Activated gamma-delta T cell (primary cell): ENCODE measurements around the gene ARHGAP1.

Source experiments
- DNase-seq: peaks from one replicate; lab custom pipeline; 2025; lab: John Stamatoyannopoulos, UW

ARHGAP1 gene

DNA sequence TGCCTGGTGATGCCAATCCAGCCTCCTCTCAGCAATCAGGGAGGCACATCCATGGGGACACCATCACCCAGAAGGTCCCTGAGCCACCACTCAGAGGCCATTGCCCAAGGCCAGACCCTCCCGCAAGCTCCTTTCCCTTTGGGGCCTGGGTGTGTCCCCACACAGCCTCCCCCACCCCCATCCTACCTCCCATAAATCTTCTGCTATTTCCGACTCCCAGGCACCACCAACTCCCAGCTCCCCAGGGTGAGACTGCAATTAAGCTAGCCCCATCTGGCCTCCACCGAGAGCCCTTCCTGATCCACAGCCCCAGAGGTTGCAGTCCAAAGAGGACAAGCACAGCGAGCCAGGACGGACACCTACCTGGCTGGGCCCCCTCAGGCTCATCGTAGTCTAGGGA is 6.3 kb downstream of the ARHGAP1 start:
- DNase-seq, result no peak

GRCh38 chr11:46693597-46694012 is 6.8 kb downstream of the ARHGAP1 start:
- no peak for DNase-seq

DNA sequence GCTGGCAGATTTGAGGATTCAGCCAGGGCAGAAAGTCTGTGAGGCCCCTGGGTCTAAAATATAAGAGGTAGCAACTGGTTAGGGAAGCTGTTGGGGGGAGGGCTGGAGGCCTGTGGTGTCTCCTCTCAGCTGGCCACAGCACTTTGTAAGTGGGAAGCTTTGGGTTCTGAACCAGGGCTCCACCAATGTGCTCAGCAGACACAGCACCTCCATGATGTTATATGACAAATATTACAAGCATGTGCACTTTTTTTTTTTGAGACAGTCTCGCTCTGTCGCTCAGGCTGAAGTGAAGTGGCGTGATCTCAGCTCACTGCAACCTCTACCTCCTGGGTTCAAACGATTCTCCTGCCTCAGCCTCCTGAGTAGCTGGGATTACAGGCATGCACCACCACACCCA is 8.0 kb downstream of the ARHGAP1 start:
- DNase-seq, result no peak

DNA sequence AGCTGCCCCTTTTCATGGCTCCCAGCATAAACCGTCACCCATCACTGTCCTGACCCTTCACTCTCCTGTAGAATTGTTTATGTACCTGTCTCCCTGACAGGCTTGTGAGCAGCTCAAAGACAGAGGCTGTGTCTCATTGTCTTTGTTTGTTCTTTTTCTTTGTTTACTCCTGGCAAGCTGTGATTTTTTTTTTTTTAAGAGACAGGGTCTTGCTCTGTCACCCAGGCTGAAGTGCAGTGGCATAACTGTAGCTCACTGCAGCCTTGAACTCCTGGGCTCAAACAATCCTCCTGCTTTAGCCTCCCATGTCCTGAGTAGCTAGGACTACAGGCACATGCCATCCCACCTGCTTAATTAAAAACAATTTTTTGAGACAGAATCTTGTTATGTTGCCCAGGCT is 9.7 kb downstream of the ARHGAP1 start:
- DNase-seq, result no peak

GRCh38 chr11:46686886-46687795 is 13.3 kb downstream of the ARHGAP1 start:
- no peak for DNase-seq

DNA sequence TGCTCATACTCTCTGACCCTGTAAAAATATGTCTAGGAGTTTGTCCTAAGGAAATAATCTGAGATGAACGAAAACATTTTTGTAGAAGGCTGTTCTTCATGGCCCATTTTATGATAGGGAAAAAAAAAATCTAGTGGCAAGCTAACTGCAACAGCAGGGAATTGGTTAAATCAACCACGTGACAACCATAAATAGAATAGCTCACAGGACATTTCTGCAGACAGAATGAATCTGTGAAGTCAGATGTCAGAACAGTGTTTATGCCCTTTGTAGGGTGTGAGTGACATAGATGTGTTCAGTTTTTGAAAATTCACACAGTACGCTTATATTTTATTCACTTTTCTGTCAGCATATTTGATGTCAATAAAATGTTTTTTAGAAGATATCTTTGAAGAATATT is 16.1 kb downstream of the ARHGAP1 start:
- DNase-seq, result no peak

DNA sequence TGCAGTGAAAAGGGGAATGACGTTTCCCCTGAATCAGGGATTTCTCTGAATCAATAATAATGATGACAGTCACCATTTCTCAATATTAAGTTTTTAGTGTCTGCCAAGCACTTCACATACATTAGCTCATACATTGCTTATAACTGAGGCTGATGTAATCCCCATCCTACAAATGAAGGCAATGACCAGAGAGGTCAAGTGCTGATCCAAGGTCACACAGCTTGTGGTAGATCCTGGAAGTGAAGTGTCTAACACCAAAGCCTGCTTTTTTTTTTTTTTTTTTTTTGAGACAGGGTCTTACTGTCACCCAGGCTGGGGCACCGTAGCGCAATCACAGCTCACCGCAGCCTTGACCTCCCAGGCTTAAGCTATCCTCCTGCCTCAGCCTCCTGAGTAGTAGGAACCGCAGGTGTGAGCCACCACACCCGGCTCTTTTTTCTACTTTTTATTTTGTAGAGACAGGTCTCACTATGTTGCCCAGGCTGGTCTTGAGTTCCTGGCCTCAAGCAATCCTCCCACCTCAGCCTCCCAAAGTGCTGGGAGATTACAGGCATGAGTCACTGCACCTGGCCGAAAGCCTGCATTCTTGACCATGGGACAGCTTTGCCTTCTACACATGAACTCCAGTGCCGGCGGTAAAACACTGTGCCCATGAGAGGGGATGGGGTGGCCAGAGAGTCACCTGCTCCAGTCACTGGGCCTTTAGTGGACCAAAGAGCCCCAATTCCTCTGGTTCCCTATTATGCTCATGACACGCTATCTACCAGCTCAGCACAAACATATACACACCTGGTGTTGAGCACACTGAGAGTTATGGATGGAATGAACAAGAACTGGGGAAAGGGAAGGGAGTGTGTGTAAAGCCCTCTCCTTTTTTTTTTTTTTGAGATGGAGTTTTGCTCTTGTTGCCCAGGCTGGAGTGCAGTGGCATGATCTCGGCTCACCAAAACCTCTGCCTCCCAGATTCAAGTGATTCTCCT is 17.4 kb downstream of the ARHGAP1 start:
- DNase-seq, result no peak

DNA sequence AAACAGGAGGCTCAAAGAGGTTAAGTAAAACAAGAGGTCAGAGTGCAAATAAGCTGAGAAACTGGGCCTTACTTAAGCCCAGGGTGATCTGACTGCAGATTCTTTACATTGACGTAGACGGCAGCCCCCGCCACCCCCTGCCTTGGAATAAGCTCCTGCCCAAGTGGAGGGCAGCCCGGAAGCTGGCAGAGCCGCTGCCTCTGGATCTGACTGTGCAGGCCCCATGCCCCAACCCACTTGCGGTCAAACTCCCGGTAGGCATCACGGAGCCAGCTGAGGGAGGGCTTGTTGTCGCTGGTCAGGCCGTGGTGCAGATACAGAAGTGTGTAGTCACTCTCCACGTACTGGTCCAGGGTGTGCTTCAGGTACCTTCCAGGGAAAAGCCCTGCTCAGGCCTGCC is 18.6 kb downstream of the ARHGAP1 start:
- DNase-seq, result no peak

- no peak for DNase-seq
Observed at GRCh38 chr11:46680815-46681214, 19.6 kb downstream of the ARHGAP1 start.

DNA sequence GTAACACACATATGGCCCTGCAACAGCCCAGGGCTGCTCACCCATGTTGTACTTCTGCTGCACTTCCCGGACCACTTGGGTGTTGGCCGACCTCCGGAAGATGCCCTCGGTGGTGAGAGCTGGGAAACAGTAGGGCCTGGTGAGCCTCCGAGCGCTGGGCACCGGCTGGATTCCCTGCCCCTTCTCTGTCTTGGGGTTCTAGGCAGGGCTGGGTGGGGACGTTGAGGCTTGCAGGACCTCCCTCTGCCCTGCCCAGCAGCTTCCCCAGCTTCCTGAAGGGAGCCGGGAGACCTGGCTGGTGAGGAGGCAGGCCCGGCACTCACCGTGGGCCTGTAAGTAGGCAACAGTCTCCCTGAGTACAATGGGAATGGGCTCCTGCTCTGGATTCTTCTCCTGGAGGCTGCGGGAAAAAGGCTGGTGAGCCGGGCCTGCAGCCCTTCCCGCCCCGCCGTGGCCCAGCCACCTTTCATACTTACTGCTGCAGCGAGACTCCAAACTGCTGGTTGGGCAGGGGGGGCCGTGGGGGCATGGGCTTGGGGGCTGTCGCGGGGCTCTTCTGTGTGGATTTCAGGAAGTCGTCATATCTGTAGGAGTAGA is 20.2 kb downstream of the ARHGAP1 start:
- DNase-seq, result no peak

DNA sequence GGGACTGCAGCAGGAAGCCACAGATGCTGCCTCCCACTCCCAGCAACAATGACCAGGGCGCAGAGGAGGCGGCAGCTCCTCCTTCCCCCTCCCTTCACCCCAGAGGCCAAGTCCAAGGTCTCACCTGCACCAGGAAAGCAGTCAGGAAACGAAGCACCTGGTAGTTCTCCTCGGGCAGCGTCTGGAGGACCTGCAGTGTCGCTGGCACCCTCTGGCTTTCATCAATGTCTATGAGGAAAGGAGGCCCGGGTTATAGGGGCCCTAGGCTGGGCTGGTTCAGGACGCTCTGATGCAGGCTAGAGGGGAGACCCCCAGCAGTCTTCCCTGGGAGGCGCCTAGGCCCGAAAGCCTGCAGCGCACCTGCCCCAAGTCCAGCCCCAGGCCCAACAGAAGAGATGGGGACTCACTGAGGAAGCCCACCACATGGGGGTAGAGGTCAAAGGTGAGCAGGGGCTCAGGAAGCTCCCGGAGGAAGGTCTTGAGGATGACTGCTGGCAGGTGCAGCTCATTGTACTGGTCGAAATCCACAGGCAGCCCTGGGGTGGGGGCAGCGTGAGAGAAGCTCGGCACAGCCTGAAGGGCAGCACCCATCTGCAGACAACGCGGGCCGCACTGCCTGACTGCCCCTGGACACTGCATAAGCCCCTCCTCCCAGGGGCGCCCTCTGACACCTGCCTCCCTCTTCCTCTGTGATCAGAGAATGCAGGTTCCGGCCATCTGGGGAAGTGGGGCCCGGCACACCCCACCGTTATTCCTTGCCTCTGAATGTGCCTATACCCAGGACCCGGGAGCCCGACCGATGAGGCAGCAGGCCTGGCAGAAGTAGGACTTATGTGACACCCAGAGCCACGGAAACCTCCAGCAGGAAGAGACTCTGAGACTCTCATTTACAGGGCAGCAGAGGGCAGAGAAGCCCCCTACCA is 20.9 kb downstream of the ARHGAP1 start:
- no peak for DNase-seq

DNA sequence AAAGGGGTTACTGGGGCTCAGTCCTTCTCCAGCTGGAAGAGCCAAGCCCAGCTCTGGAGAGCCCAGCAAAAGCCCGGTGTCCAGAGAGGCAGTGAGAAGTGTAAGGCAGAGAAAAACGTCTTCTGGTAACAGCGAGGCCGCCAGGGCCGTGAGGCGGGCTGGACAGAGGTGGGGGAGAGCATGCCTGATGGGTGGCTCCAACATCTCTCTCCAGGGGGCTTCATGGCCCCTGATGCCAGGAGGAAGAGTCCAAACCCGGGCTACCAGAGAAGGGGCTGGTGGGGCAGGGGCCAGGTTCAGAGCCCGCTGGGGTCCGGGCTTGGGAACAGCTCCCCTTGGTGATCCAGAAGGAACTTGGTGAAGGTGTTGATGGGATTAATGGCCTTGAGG is 21.7 kb downstream of the ARHGAP1 start:
- DNase-seq, result no peak

- DNase-seq, result no peak
Observed at GRCh38 chr11:46677991-46678740, 22.3 kb downstream of the ARHGAP1 start.

- no peak for DNase-seq
Observed at GRCh38 chr11:46677169-46677568, 23.2 kb downstream of the ARHGAP1 start.

GRCh38 chr11:46676436-46677158 is 23.8 kb downstream of the ARHGAP1 start:
- DNase-seq, result no peak

DNA sequence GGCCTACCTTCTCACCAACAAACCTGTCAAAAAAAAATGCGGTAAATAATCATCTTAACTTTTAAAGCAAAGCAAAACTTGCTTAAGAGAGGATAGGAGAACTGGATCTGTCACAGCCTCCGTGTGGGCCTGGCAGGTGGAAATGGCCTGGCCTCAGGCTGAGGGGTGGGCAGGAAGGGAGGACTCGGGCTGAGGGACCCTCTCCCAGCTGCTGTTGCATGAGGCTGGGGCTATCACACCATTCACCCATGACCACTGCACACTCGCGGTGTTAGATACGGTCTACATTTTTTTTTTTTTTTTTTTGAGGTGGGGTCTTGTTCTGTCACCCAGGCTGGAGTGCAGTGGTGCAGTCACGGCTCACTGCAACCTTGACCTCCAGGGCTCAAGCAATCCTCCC is 24.5 kb downstream of the ARHGAP1 start:
- DNase-seq, result no peak

DNA sequence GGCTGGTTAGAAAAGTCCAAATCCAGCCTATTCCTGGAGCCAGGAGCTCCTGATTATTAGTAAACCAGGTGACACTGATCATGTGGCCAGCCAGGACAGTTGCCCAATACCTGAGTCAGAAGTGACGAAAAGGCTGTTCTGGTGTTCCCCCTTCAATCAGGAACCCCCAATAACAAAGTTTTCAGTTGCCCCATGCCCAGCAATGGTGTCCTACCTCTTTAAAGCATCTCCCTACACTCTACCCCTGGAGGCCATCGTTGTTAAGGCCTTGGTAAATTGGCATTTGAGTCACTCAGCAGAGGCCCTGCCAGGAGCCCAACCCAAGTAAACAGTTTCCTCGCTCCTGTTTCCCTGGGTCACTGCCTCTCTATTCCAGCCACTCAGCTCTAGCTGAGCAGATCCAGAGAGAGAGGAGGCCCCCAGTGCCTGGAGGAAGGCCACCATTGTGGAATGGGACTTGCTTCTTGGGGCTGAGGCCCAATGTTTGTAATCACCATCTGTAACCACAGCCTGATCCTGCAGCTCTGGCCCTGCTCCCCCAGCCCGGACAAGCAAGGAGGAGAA is 25.0 kb downstream of the ARHGAP1 start:
- no peak for DNase-seq

GRCh38 chr11:46674463-46675287 is 25.7 kb downstream of the ARHGAP1 start:
- no peak for DNase-seq
